Measurements from ENCODE around the gene COL4A5.

COL4A5 gene

GRCh38 chrX:108732630-108733321 lies 293.1 kb downstream of the COL4A5 start:
- DNase-seq (ENCODE audit: insufficient read length, low spot score) (no peak), FAIRE-seq (no peak)
- no peak for TF ChIP-seq POLR2A (IDR thresholded peaks at IDR 0.05; ENCODE audit: low read depth, low read length)

GRCh38 chrX:108734426-108734825 lies 294.8 kb downstream of the COL4A5 start:
- FAIRE-seq (no peak), DNase-seq (ENCODE audit: insufficient read length, low spot score) (no peak)
- no peak for TF ChIP-seq POLR2A (IDR thresholded peaks at IDR 0.05; ENCODE audit: low read depth, low read length)

- FAIRE-seq, result no peak
- no peak for TF ChIP-seq POLR2A (IDR thresholded peaks at IDR 0.05; ENCODE audit: low read depth, low read length)
- no peak for DNase-seq (ENCODE audit: insufficient read length, low spot score)
Measured at GRCh38 chrX:108735091-108735678, 295.5 kb downstream of the COL4A5 start.

GRCh38 chrX:108735679-108736508 lies 296.3 kb downstream of the COL4A5 start:
- DNase-seq (ENCODE audit: insufficient read length, low spot score) (no peak), FAIRE-seq (no peak)
- no peak for TF ChIP-seq POLR2A (IDR thresholded peaks at IDR 0.05; ENCODE audit: low read depth, low read length)

- no peak for TF ChIP-seq POLR2A (IDR thresholded peaks at IDR 0.05; ENCODE audit: low read depth, low read length)
- DNase-seq (ENCODE audit: insufficient read length, low spot score), result no peak
- no peak for FAIRE-seq
Measured at GRCh38 chrX:108736509-108737479, 297.2 kb downstream of the COL4A5 start, which contains the start of gene IRS4. Gene IRS4, minus strand, starts transcription at chrX:108736563.

- no peak for TF ChIP-seq POLR2A (IDR thresholded peaks at IDR 0.05; ENCODE audit: low read depth, low read length)
- no peak for DNase-seq (ENCODE audit: insufficient read length, low spot score)
- FAIRE-seq, result no peak
Measured at GRCh38 chrX:108737754-108738153, 298.1 kb downstream of the COL4A5 start.

GRCh38 chrX:108740299-108740774 lies 300.7 kb downstream of the COL4A5 start:
- no peak for TF ChIP-seq POLR2A (IDR thresholded peaks at IDR 0.05; ENCODE audit: low read depth, low read length)
- DNase-seq (ENCODE audit: insufficient read length, low spot score) (no peak), FAIRE-seq (no peak)
